NT2/D1 (cell line): ENCODE data around the gene EEFSEC.

Experiments used
- DNase-seq: peaks from one replicate; pipeline ENCODE4 v3.0.0-alpha.2; 2011; ENCODE audit warnings: low read depth, low spot score
- H3K27me3 ChIP-seq: 2 replicates; pipeline ENCODE4 v1.6.0; 2011; ENCODE audit warnings: mild to moderate bottlenecking; ENCODE audit not compliant: insufficient read length, insufficient read depth
- H3K36me3 ChIP-seq: 2 replicates; pipeline ENCODE4 v1.6.1; 2011; ENCODE audit warnings: mild to moderate bottlenecking, low read length, mixed read lengths; ENCODE audit not compliant: insufficient read depth, insufficient read length
- H3K4me1 ChIP-seq: 2 replicates; pipeline ENCODE4 v1.5.1; 2011; ENCODE audit not compliant: insufficient read depth, insufficient read length
- H3K4me3 ChIP-seq: 2 replicates; pipeline ENCODE4 v1.5.1; 2011; ENCODE audit warnings: low read depth; ENCODE audit not compliant: insufficient read length
- H3K9ac ChIP-seq: 2 replicates; pipeline ENCODE4 v1.6.0; 2011; ENCODE audit warnings: low read depth; ENCODE audit not compliant: insufficient read length
- H3K9me3 ChIP-seq: 2 replicates; pipeline ENCODE4 v1.5.1; 2011; ENCODE audit warnings: mild to moderate bottlenecking, low read length; ENCODE audit not compliant: insufficient read depth
- SUZ12 ChIP-seq: IDR thresholded peaks from 2 replicates; pipeline ENCODE4 v1.6.1; 2011; ENCODE audit not compliant: insufficient read length, insufficient read depth; ENCODE audit errors: extremely low read depth
- YY1 ChIP-seq: IDR thresholded peaks from 2 replicates; pipeline ENCODE4 v1.6.1; 2011; ENCODE audit not compliant: insufficient read length, insufficient read depth
- ZNF274 ChIP-seq: IDR thresholded peaks from 2 replicates; pipeline ENCODE4 v1.6.1; 2011; ENCODE audit warnings: mild to moderate bottlenecking, low read depth, low read length

The EEFSEC gene

DNA sequence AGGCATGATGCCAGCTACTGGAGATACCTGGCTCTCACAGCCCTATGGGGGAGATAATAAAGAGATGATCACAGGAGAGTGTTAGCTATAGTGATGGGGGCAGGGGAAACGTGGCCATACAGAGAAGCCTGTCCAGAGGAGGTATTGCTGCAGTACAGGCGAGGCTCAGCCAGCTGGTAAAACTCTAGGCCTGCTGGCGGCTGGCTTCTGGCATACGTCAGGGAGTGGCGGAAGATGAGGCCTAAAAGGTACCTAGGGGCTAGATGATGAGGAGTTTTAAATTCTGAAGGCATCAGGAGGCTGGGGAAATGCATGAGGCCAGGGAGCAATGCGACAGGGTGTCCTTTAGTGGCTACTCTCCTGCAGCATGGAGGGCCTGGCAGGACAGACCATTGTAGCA is 110.7 kb downstream of the EEFSEC start:
- TF ChIP-seq YY1: no peak
- TF ChIP-seq SUZ12: no peak
- no peak for TF ChIP-seq ZNF274
- Histone ChIP-seq H3K9ac (no peak overlapping the region), H3K9me3 (peaks cover 18% of the 10 kb centered on the region), H3K27me3 (no peaks in the 10 kb centered on the region), H3K36me3 (peaks cover 10% of the 10 kb centered on the region), H3K4me3 (no peak overlapping the region), H3K4me1 (peaks cover 6% of the 10 kb centered on the region)
- DNase-seq: no peak

DNA sequence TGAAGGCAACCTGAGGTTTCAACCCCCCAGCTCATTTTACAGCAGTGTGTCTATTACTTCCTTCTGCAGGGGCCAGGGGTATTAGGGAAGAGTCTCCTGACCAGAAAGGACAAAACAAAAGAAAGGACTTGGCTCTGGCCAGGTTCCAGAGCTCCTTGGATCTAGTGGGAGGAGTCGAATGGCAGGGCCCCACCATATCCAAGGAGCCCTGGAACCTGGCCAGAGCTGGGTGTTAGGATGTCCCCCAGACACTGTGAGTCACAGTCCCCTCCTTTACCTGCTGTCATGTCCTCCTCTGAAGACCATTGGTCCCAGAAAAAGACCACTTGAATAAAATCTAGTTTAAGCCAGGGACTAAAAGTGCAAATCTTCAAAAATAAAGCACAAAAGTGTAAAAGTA is 113.2 kb downstream of the EEFSEC start:
- DNase-seq: no peak
- Histone ChIP-seq H3K36me3 (peaks cover 10% of the 10 kb centered on the region), H3K9ac (no peak overlapping the region), H3K27me3 (no peaks in the 10 kb centered on the region), H3K4me3 (no peak overlapping the region), H3K9me3 (no peaks in the 10 kb centered on the region), H3K4me1 (peaks cover 6% of the 10 kb centered on the region)
- TF ChIP-seq SUZ12 (no peak), ZNF274 (no peak), YY1 (no peak)

DNA sequence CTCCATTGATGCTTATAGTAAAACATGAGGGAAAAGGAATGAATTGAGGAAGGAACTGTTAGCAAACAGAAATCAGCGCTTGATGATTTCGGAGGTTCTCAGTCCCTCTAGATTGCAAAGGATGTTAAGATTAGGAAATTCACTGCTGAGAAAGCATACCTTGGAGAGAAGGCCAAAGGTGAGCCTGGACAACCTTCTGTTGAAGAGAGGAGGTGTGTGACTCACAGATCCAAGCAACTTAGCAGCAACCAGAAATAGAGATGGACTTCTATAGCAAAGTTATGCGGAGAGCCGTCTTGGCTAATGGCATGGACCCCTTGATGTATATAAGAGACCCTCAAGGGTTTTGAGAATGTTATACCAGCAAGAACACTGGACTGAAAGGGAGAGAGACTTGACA is 114.3 kb downstream of the EEFSEC start:
- no peak for TF ChIP-seq SUZ12
- no peak for TF ChIP-seq ZNF274
- no peak for TF ChIP-seq YY1
- H3K9me3 ChIP-seq: no peaks in the 10 kb centered on the region
- no peak overlapping the region for H3K4me3 ChIP-seq
- no peaks in the 10 kb centered on the region for H3K27me3 ChIP-seq
- H3K9ac ChIP-seq: no peak overlapping the region
- peaks cover 10% of the 10 kb centered on the region for H3K36me3 ChIP-seq
- peaks cover 6% of the 10 kb centered on the region for H3K4me1 ChIP-seq
- DNase-seq: no peak

DNA sequence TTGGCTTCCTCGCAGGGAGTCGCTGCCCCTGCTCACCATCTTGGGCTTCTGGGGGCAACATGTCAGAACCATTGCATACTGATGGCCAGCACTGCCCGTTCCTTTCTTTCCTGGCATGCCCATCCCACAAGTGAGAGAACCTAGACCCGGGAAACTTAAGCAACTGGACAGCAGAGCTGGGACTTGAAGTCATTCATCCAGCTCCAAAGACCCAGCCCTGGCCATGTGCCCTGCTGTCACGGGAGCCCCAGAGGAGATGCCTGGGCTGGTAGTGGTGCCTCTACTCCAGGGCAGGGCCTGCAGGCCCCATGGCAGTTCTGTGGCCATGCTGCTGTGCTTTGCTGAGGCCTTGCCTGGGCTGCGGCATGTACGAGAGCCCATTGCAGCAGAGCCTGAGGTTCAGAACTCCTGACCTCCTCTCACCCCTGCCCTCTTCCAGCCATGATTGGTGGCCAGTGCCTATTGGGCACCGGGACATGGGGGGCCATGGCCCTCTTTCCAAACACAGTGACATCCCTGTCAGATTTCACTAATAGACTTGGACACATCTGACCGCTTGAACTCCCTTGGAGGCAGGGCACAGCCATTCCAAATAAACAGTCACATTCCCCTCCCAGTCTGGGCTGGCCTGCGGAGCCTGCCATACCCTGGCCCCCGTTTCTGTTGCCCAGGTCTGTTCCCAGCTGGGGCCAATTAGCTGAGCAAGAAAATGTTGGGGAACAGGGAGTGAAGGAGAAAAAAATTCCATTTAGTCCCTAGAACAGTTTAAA is 115.9 kb downstream of the EEFSEC start:
- TF ChIP-seq YY1 (no peak), ZNF274 (no peak), SUZ12 (no peak)
- Histone ChIP-seq H3K4me3 (no peak overlapping the region), H3K9me3 (no peaks in the 10 kb centered on the region), H3K4me1 (peaks cover 14% of the 10 kb centered on the region), H3K27me3 (no peaks in the 10 kb centered on the region), H3K9ac (no peak overlapping the region), H3K36me3 (peaks cover 12% of the 10 kb centered on the region)
- no peak for DNase-seq

DNA sequence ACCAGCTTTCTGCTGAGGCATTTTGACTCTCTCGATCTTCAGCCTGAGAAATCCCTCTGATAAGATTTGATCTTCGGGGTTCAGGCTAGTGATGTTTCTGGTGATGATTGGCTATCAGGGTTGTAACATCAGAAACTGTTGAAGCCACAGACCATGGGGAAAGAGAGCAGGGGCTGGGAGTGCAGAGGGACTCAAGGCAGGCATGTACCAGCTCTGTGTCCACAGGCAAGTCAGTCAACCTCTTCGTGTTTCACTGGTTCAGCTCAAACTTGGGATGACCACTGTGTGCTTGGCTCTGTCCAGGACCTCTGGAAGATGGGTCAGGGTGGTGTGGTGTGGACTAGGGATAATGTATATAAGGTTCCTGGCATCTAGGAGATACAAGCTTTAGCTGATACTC is 116.5 kb downstream of the EEFSEC start:
- no peak for DNase-seq
- H3K9ac ChIP-seq: no peak overlapping the region
- peaks cover 8% of the 10 kb centered on the region for H3K36me3 ChIP-seq
- peaks cover 12% of the 10 kb centered on the region for H3K4me1 ChIP-seq
- no peak overlapping the region for H3K4me3 ChIP-seq
- H3K9me3 ChIP-seq: no peaks in the 10 kb centered on the region
- TF ChIP-seq YY1 (no peak), ZNF274 (no peak), SUZ12 (no peak)
- H3K27me3 ChIP-seq: no peaks in the 10 kb centered on the region

DNA sequence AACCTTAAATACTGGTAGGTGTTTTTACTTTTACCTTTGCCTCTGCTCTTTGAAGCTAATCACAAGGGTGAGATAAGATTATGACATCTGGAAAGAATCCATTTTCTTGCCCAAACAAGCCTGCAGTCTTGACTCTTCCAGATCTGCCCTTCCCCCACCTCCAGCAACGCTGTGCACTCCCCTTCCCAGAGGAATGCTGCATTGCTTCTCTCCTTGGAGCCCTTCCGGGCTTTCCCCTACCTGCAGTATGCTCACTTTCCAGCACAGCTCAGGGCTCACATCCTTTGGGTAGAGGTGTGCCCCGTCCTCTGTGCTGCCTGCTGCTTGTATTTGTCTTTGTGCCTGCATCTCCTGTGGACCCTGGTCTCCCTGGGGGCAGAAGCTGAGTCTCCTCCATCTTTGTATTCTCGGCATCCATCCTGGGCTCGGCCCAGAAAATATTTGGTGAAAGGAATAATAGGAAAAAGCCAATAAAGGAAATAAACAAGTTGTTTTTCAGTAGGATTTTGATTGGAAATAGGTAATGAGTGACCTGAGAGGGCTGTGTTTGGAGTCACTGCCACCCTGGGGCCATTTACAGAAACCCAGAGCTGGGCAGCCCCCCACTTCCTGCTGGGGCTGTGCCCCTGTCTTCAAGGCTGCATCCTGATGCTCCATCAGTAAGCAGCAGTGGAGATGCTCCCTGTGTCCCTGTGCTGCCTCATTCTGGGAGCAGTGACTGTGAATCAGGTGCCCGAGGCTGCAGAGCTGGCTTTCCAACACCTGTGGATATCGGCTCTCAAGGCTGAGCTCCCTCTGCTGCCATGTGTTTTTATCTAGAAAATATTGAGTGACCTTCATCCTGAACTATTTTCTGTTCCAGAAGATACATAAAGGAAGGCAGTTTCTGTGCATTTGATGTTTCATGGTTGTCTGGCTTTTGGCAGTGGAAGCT is 117.5 kb downstream of the EEFSEC start:
- TF ChIP-seq SUZ12 (no peak), ZNF274 (no peak)
- DNase-seq: no peak
- Histone ChIP-seq H3K9me3 (no peaks in the 10 kb centered on the region), H3K36me3 (peaks cover 8% of the 10 kb centered on the region), H3K9ac (no peak overlapping the region), H3K27me3 (no peaks in the 10 kb centered on the region), H3K4me3 (no peak overlapping the region), H3K4me1 (peaks cover 16% of the 10 kb centered on the region)

DNA sequence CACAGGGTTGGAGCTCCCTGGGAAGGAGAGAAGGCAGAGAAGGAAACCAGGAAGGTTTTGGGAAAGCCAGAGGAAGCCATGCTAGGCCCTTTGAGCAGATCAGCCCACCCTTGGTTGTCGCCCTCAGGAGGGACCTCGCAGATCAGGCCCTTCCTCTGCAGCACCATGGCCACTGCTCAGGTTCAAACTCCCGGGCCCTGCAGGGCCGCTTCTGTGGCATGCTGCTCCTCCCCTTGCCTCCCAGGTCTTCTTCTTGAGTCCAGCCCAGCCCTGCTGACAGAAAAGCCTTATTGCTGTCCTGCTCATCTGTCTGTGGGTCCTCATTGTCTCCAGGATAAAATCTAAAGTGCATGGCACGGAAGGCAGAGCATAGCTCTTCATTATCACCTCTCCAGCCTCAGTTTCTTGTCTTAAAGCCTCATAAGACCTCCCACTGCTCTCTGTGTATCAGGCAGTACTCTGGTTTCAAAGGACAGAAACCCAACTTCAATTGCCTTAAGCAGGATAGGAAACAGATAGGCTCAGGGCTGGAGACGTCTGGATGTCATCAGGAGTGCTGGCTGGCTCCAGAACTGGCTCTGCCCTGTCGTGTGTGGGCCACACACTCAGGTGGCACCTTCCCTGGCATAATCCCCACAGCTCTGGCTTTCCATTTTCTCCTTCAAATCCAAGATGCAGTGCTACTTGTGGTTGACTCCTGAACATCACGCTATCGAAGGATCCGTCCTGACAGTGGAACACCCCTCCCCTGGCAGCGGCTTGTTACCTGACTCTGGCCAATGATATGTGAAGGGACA is 118.5 kb downstream of the EEFSEC start:
- Histone ChIP-seq H3K27me3 (no peaks in the 10 kb centered on the region), H3K36me3 (peaks cover 5% of the 10 kb centered on the region), H3K9me3 (no peaks in the 10 kb centered on the region), H3K9ac (no peak overlapping the region), H3K4me3 (no peak overlapping the region), H3K4me1 (peaks cover 16% of the 10 kb centered on the region)
- TF ChIP-seq YY1 (no peak), SUZ12 (no peak), ZNF274 (no peak)
- DNase-seq: no peak
